HepG2 (cell line): ENCODE measurements around the gene DEPDC5. TPM values are rescaled to one million over a fixed set of nuclear protein-coding genes. Genes with fewer than 3 reads are reported as not detected.

Experiments
- FOXJ3 ChIP-seq: sonication (generic); formaldehyde crosslinking; IDR thresholded peaks from 2 replicates; pipeline ENCODE4 v1.4.0; 2020; ENCODE audit warnings: missing genetic modification reagents, mild to moderate bottlenecking, borderline replicate concordance
- HES4 ChIP-seq: sonication (generic); formaldehyde crosslinking; IDR thresholded peaks from 2 replicates; pipeline ENCODE4 v1.9.0; 2021; ENCODE audit warnings: mild to moderate bottlenecking, missing genetic modification reagents, borderline replicate concordance
- KMT2B ChIP-seq: IDR thresholded peaks from 2 replicates; pipeline ENCODE4 v1.6.1; 2016; ENCODE audit warnings: missing genetic modification reagents, missing compliant biosample characterization
- NRL ChIP-seq: sonication (generic); formaldehyde crosslinking; IDR thresholded peaks from 2 replicates; pipeline ENCODE4 v1.5.0; 2020; ENCODE audit warnings: missing genetic modification reagents, mild to moderate bottlenecking, moderate library complexity, borderline replicate concordance
- TEF ChIP-seq: sonication (generic); formaldehyde crosslinking; IDR thresholded peaks from 2 replicates; pipeline ENCODE4 v1.5.0; 2020; ENCODE audit warnings: missing genetic modification reagents
- THAP7 ChIP-seq: sonication (generic); formaldehyde crosslinking; IDR thresholded peaks from 2 replicates; pipeline ENCODE4 v1.8.1; 2023; ENCODE audit warnings: mild to moderate bottlenecking, missing genetic modification reagents
- ZBTB20 ChIP-seq: sonication (generic); formaldehyde crosslinking; IDR thresholded peaks from 2 replicates; pipeline ENCODE4 v1.8.1; 2023; ENCODE audit warnings: missing genetic modification reagents, low read depth, mild to moderate bottlenecking, borderline replicate concordance
- ZNF33B ChIP-seq: sonication (generic); formaldehyde crosslinking; IDR thresholded peaks from 2 replicates; pipeline ENCODE4 v1.5.1; 2020; ENCODE audit warnings: mild to moderate bottlenecking, missing genetic modification reagents
- ZNF607 ChIP-seq: sonication (generic); formaldehyde crosslinking; IDR thresholded peaks from 2 replicates; pipeline ENCODE4 v1.5.1; 2020; ENCODE audit warnings: missing genetic modification reagents, mild to moderate bottlenecking, borderline replicate concordance
- ZNF639 ChIP-seq: conservative IDR thresholded peaks from 2 replicates; pipeline ENCODE4 v1.6.1; 2018; ENCODE audit warnings: missing genetic modification reagents
- ZNF891 ChIP-seq: sonication (generic); formaldehyde crosslinking; IDR thresholded peaks from 2 replicates; pipeline ENCODE4 v1.5.0; 2020; ENCODE audit warnings: mild to moderate bottlenecking, missing genetic modification reagents
- polyA plus RNA-seq, 8 experiments: library from polyadenylated mRNA; depleted of rRNA in 3 of 8; stranded (reverse) in 7 of 8; unstranded in 1 of 8; fragments of >200 nt; fragmentation: Illumina TruSeq in 4 of 8; extraction: Trizol in 4 of 8; gene quantifications; 2 replicates each; pipeline versions ENCODE4 v1.2.1 to v1.2.3, GENCODE V29; 2011 to 2016; ENCODE audit warnings: low read depth in 4 of 8, missing spikeins in 1 of 8, mixed read lengths in 1 of 8; ENCODE audit not compliant: insufficient read depth in 1 of 8
- total RNA-seq, 5 experiments: library from RNA; depleted of rRNA; stranded (reverse); fragments of >200 nt; fragmentation: Illumina TruSeq; extraction: Trizol; gene quantifications; 2 replicates each; pipeline ENCODE4 v1.2.3, GENCODE V29; 2016; ENCODE audit warnings: low read depth in 1 of 5
- TF ChIP-seq, protein P1 (sequence below): sonication (generic); formaldehyde crosslinking; IDR thresholded peaks from 2 replicates; pipeline ENCODE4 v1.9.0; 2021; ENCODE audit warnings: missing genetic modification reagents, mild to moderate bottlenecking, borderline replicate concordance
- TF ChIP-seq, protein P2 (sequence below): IDR thresholded peaks from 2 replicates; pipeline ENCODE4 v1.6.1; 2018; ENCODE audit warnings: missing genetic modification reagents, mild to moderate bottlenecking, missing compliant biosample characterization
- TF ChIP-seq, protein P3 (sequence below): sonication (generic); formaldehyde crosslinking; IDR thresholded peaks from 2 replicates; pipeline ENCODE4 v1.8.0; 2022; ENCODE audit warnings: mild to moderate bottlenecking, missing genetic modification reagents
- TF ChIP-seq, protein P4 (sequence below): sonication (generic); formaldehyde crosslinking; IDR thresholded peaks from 2 replicates; pipeline ENCODE4 v1.4.0; 2020; ENCODE audit warnings: missing genetic modification reagents
- TF ChIP-seq, protein P5 (sequence below): sonication (generic); formaldehyde crosslinking; IDR thresholded peaks from 2 replicates; pipeline ENCODE4 v1.8.0; 2022; ENCODE audit warnings: mild to moderate bottlenecking, missing genetic modification reagents, moderate library complexity

DEPDC5 gene
- total and polyA plus RNA-seq, 2 of the 13 experiments (the other 11 are each of a cell fraction or from before 2014, with no cell fraction given), result 9.8 to 12.4 TPM

DNA sequence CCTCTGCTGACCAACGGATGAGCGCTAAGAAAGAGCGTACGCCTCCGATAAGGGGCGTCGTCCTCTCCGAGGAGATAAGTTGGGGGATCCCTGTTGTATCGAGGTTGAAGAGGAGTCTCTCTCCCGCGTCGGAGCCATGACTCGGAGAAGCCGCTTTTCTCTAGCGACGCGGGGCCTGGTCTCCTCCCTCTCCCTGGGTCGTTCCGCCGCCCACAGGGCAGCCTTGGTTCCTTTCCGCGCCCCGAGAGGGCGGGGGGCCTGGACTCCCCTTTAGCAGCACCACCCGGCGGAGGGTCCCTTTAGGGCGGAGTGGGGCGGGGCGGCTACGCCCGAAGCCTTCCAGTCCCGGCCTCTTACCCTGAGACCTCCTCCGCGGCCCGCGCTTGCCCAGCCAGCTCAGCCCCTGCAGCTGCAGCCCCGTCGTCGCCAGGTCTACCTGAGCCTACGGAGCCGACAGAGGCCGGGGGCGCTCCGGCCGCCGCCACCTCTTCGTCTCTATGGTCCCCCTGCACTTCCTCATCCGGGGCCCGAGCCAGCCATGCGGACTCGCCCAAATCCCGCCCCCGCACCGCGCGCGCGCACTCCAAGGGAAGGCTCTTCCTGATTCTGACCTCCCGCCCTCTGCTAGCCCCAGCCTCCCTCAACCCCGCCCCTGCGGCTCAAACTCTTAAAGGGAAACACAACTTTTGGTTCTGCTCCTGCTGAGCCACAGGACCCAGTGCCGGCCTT, 4.0 kb upstream of the DEPDC5 start, which contains the start of gene PRR14L (continued):
- TF ChIP-seq NRL (peak; percentile 69; the same call in 1 of the 2 replicates), ZNF33B (CRISPR knock-in tag) (0 out of 2 replicates have a peak, but pooled peaks have one; percentile 38), ZNF607 (0 out of 2 replicates have a peak, but pooled peaks have one; percentile 58), THAP7 (CRISPR knock-in tag) (peak; percentile 76; the same call in 1 of the 2 replicates), ZBTB20 (peak; percentile 55; the same call in 1 of the 2 replicates), TEF (CRISPR knock-in tag) (no peak), ZNF891 (CRISPR knock-in tag) (0 out of 2 replicates have a peak, but pooled peaks have one; percentile 51), HES4 (CRISPR knock-in tag) (no peak), FOXJ3 (CRISPR knock-in tag) (peak; percentile 31; the same call in 1 of the 2 replicates), ZNF639 (CRISPR knock-in tag) (peak; percentile 84), KMT2B (CRISPR knock-in tag) (peak; percentile 86)
- TF ChIP-seq, protein P1, sequence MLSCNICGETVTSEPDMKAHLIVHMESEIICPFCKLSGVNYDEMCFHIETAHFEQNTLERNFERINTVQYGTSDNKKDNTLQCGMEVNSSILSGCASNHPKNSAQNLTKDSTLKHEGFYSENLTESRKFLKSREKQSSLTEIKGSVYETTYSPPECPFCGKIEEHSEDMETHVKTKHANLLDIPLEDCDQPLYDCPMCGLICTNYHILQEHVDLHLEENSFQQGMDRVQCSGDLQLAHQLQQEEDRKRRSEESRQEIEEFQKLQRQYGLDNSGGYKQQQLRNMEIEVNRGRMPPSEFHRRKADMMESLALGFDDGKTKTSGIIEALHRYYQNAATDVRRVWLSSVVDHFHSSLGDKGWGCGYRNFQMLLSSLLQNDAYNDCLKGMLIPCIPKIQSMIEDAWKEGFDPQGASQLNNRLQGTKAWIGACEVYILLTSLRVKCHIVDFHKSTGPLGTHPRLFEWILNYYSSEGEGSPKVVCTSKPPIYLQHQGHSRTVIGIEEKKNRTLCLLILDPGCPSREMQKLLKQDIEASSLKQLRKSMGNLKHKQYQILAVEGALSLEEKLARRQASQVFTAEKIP (CRISPR knock-in tag), result no peak
- TF ChIP-seq, protein P2, sequence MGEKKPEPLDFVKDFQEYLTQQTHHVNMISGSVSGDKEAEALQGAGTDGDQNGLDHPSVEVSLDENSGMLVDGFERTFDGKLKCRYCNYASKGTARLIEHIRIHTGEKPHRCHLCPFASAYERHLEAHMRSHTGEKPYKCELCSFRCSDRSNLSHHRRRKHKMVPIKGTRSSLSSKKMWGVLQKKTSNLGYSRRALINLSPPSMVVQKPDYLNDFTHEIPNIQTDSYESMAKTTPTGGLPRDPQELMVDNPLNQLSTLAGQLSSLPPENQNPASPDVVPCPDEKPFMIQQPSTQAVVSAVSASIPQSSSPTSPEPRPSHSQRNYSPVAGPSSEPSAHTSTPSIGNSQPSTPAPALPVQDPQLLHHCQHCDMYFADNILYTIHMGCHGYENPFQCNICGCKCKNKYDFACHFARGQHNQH, result peak; percentile 80; the same call in 1 of the 2 replicates
- TF ChIP-seq, protein P3, sequence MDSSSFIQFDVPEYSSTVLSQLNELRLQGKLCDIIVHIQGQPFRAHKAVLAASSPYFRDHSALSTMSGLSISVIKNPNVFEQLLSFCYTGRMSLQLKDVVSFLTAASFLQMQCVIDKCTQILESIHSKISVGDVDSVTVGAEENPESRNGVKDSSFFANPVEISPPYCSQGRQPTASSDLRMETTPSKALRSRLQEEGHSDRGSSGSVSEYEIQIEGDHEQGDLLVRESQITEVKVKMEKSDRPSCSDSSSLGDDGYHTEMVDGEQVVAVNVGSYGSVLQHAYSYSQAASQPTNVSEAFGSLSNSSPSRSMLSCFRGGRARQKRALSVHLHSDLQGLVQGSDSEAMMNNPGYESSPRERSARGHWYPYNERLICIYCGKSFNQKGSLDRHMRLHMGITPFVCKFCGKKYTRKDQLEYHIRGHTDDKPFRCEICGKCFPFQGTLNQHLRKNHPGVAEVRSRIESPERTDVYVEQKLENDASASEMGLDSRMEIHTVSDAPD (CRISPR knock-in tag), result no peak; the same call in 1 of the 2 replicates
- TF ChIP-seq, protein P4, sequence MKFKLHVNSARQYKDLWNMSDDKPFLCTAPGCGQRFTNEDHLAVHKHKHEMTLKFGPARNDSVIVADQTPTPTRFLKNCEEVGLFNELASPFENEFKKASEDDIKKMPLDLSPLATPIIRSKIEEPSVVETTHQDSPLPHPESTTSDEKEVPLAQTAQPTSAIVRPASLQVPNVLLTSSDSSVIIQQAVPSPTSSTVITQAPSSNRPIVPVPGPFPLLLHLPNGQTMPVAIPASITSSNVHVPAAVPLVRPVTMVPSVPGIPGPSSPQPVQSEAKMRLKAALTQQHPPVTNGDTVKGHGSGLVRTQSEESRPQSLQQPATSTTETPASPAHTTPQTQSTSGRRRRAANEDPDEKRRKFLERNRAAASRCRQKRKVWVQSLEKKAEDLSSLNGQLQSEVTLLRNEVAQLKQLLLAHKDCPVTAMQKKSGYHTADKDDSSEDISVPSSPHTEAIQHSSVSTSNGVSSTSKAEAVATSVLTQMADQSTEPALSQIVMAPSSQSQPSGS, result peak; percentile 75
- TF ChIP-seq, protein P5, sequence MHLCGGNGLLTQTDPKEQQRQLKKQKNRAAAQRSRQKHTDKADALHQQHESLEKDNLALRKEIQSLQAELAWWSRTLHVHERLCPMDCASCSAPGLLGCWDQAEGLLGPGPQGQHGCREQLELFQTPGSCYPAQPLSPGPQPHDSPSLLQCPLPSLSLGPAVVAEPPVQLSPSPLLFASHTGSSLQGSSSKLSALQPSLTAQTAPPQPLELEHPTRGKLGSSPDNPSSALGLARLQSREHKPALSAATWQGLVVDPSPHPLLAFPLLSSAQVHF (CRISPR knock-in tag), result no peak
